NCI-H345 (cell line): Measurements from ENCODE around the gene SMURF2.
"Not testable (repeated sequence)": the region's sequence is repeated elsewhere in the genome, so short reads cannot be mapped to it uniquely, and the experiment has no call there.

Source experiments
- DNase-seq: peaks from one replicate; lab custom pipeline; 2025; lab: John Stamatoyannopoulos, UW

The SMURF2 gene

GRCh38 chr17:64630309-64631223, 31.5 kb downstream of the SMURF2 start:
- no peak for DNase-seq

- no peak for DNase-seq
These were observed 33.5 kb downstream of the SMURF2 start for GRCh38 chr17:64628641-64629040.

GRCh38 chr17:64627797-64628196, 34.3 kb downstream of the SMURF2 start:
- no peak for DNase-seq

- DNase-seq = no peak
These were observed 35.3 kb downstream of the SMURF2 start for GRCh38 chr17:64626827-64627226.

GRCh38 chr17:64625541-64625940, 36.6 kb downstream of the SMURF2 start:
- no peak for DNase-seq

GRCh38 chr17:64622931-64623654, 39.0 kb downstream of the SMURF2 start:
- no peak for DNase-seq

GRCh38 chr17:64621772-64622171, 40.3 kb downstream of the SMURF2 start:
- no peak for DNase-seq

GRCh38 chr17:64618848-64619247, 43.3 kb downstream of the SMURF2 start:
- no peak for DNase-seq

GRCh38 chr17:64617125-64617780, 44.9 kb downstream of the SMURF2 start:
- DNase-seq = no peak

- no peak for DNase-seq
These were observed 47.0 kb downstream of the SMURF2 start for GRCh38 chr17:64615028-64615677.

- DNase-seq = no peak
These were observed 47.7 kb downstream of the SMURF2 start for GRCh38 chr17:64614266-64615027.

GRCh38 chr17:64611369-64611768, 50.7 kb downstream of the SMURF2 start:
- DNase-seq = no peak

GRCh38 chr17:64610244-64610643, 51.9 kb downstream of the SMURF2 start:
- DNase-seq = not testable (repeated sequence)

GRCh38 chr17:64608571-64608981, 53.5 kb downstream of the SMURF2 start:
- no peak for DNase-seq

- DNase-seq = no peak
These were observed 54.1 kb downstream of the SMURF2 start for GRCh38 chr17:64607862-64608565.

- DNase-seq = not testable (repeated sequence)
These were observed 57.6 kb downstream of the SMURF2 start for GRCh38 chr17:64604532-64604931.

- no peak for DNase-seq
These were observed 58.1 kb downstream of the SMURF2 start for GRCh38 chr17:64603987-64604386.

GRCh38 chr17:64599827-64600226, 62.3 kb downstream of the SMURF2 start:
- DNase-seq = no peak

GRCh38 chr17:64599187-64599676, 62.9 kb downstream of the SMURF2 start:
- DNase-seq = no peak

- DNase-seq = no peak
These were observed 63.4 kb downstream of the SMURF2 start for GRCh38 chr17:64598672-64599071.
